Nephron progenitor cell (in vitro differentiated cells): Measurements from ENCODE around the gene USF3.
A peak's percentile ranks its signal among the peaks of the same experiment; 100 is the strongest.

Experiments
- DNase-seq: peaks from one replicate; pipeline ENCODE4 v3.0.0; 2021
- H3K27ac Mint-ChIP-seq: 2 replicates; pipeline ENCODE4 v1.8.0; 2021; ENCODE audit warnings: mild to moderate bottlenecking, moderate library complexity, mixed read lengths
- H3K27me3 Mint-ChIP-seq: 2 replicates; pipeline ENCODE4 v1.8.0; 2021; ENCODE audit warnings: mild to moderate bottlenecking, low read depth, mixed read lengths; ENCODE audit not compliant: poor library complexity
- H3K36me3 Mint-ChIP-seq: 2 replicates; pipeline ENCODE4 v1.8.0; 2021; ENCODE audit warnings: low read depth, mixed read lengths
- H3K4me1 Mint-ChIP-seq: 2 replicates; pipeline ENCODE4 v1.8.0; 2021; ENCODE audit warnings: mixed read lengths
- H3K4me3 Mint-ChIP-seq: 2 replicates; pipeline ENCODE4 v1.8.0; 2021; ENCODE audit warnings: mild to moderate bottlenecking, moderate library complexity, mixed read lengths
- H3K9me3 Mint-ChIP-seq: 2 replicates; pipeline ENCODE4 v1.8.0; 2021; ENCODE audit warnings: mild to moderate bottlenecking, moderate library complexity, mixed read lengths
- CTCF ChIP-seq: fragments of 200-600 bp; sonication (generic); IDR thresholded peaks from 2 replicates; pipeline ENCODE4 v1.5.0; 2021; ENCODE audit warnings: antibody characterized with exemption

The USF3 gene

GRCh38 chr3:113695431-113695785 lies 1.0 kb downstream of the USF3 start:
- H3K4me1 Mint-ChIP-seq, result peaks cover 25% of the 10 kb centered on the region
- H3K36me3 Mint-ChIP-seq, result peaks cover 8% of the 10 kb centered on the region
- DNase-seq, result no peak
- H3K27ac Mint-ChIP-seq, result peak overlapping the region; percentile 100
- H3K9me3 Mint-ChIP-seq, result no peaks in the 10 kb centered on the region
- peaks cover 9% of the 10 kb centered on the region for H3K27me3 Mint-ChIP-seq
- TF ChIP-seq CTCF, result no peak
- peak overlapping the region; percentile 100 for H3K4me3 Mint-ChIP-seq

GRCh38 chr3:113690482-113690881 lies 6.0 kb downstream of the USF3 start:
- Mint-ChIP-seq H3K36me3 (peaks cover 41% of the 10 kb centered on the region), H3K27me3 (no peaks in the 10 kb centered on the region), H3K27ac (no peak overlapping the region), H3K9me3 (peaks cover 29% of the 10 kb centered on the region), H3K4me3 (no peak overlapping the region), H3K4me1 (peaks cover 28% of the 10 kb centered on the region)
- no peak for DNase-seq
- TF ChIP-seq CTCF, result no peak

GRCh38 chr3:113685956-113686721 lies 10.3 kb downstream of the USF3 start:
- Mint-ChIP-seq H3K36me3 (peaks cover 69% of the 10 kb centered on the region), H3K4me1 (peaks cover 5% of the 10 kb centered on the region), H3K27ac (no peak overlapping the region), H3K4me3 (no peak overlapping the region), H3K9me3 (peaks cover 65% of the 10 kb centered on the region), H3K27me3 (no peaks in the 10 kb centered on the region)
- no peak for TF ChIP-seq CTCF
- no peak for DNase-seq

- no peak for TF ChIP-seq CTCF
- Mint-ChIP-seq H3K9me3 (peaks cover 70% of the 10 kb centered on the region), H3K4me1 (peaks cover 5% of the 10 kb centered on the region), H3K36me3 (peaks cover 79% of the 10 kb centered on the region), H3K4me3 (no peak overlapping the region), H3K27me3 (no peaks in the 10 kb centered on the region), H3K27ac (no peak overlapping the region)
- no peak for DNase-seq
Observed at GRCh38 chr3:113685124-113685523, 11.3 kb downstream of the USF3 start.

- H3K27me3 Mint-ChIP-seq, result no peaks in the 10 kb centered on the region
- H3K4me1 Mint-ChIP-seq, result peaks cover 5% of the 10 kb centered on the region
- no peak overlapping the region for H3K4me3 Mint-ChIP-seq
- H3K27ac Mint-ChIP-seq, result no peak overlapping the region
- H3K9me3 Mint-ChIP-seq, result peaks cover 77% of the 10 kb centered on the region
- no peak for DNase-seq
- no peak for TF ChIP-seq CTCF
- H3K36me3 Mint-ChIP-seq, result peaks cover 87% of the 10 kb centered on the region
Observed at GRCh38 chr3:113684271-113684819, 12.1 kb downstream of the USF3 start.

GRCh38 chr3:113678773-113679172 lies 17.7 kb downstream of the USF3 start:
- H3K27ac Mint-ChIP-seq, result no peak overlapping the region
- no peak for TF ChIP-seq CTCF

More at GRCh38 chr3:113678773-113679172, 17.7 kb downstream of the USF3 start:
- Mint-ChIP-seq H3K9me3 (peaks cover 30% of the 10 kb centered on the region), H3K27me3 (peaks cover 4% of the 10 kb centered on the region), H3K4me3 (no peak overlapping the region), H3K4me1 (no peaks in the 10 kb centered on the region), H3K36me3 (peaks cover 69% of the 10 kb centered on the region)
- no peak for DNase-seq
